AML-193 (cell line): ENCODE results near the gene INSYN2B.

Experiments
- DNase-seq, 2 experiments: peaks; one replicate each; lab custom pipeline; 2025; lab: John Stamatoyannopoulos, UW

The INSYN2B gene

GRCh38 chr5:169980418-169981053 lies at the start of gene INSYN2B:
Gene INSYN2B, minus strand, starts transcription at chr5:169980495. Its CDS starts 96,597 bp downstream, at chr5:169883898.
- DNase-seq: peak; percentile 25 to 42

GRCh38 chr5:170028124-170028523 lies 47.8 kb upstream of the INSYN2B start:
- DNase-seq: no peak

- no peak for DNase-seq
These were observed 45.6 kb upstream of the INSYN2B start for GRCh38 chr5:170025853-170026252.

- no peak for DNase-seq
These were observed 41.2 kb upstream of the INSYN2B start for GRCh38 chr5:170021506-170021905.

GRCh38 chr5:170020423-170020822 lies 40.1 kb upstream of the INSYN2B start:
- DNase-seq: no peak

GRCh38 chr5:170012622-170013021 lies 32.3 kb upstream of the INSYN2B start:
- DNase-seq: no peak

- DNase-seq: no peak
These were observed 31.5 kb upstream of the INSYN2B start for GRCh38 chr5:170011751-170012150.

- DNase-seq: no peak
These were observed 30.3 kb upstream of the INSYN2B start for GRCh38 chr5:170010595-170010994.

GRCh38 chr5:170008376-170008775 lies 28.1 kb upstream of the INSYN2B start:
- DNase-seq: no peak

GRCh38 chr5:170006021-170006420 lies 25.7 kb upstream of the INSYN2B start:
- DNase-seq: no peak

GRCh38 chr5:170000155-170000554 lies 19.9 kb upstream of the INSYN2B start:
- DNase-seq: no peak

GRCh38 chr5:169999621-170000020 lies 19.3 kb upstream of the INSYN2B start:
- DNase-seq: no peak

GRCh38 chr5:169997798-169998197 lies 17.5 kb upstream of the INSYN2B start:
- no peak for DNase-seq

- DNase-seq: no peak
These were observed 13.1 kb upstream of the INSYN2B start for GRCh38 chr5:169993485-169993790.

GRCh38 chr5:169992789-169993484 lies 12.6 kb upstream of the INSYN2B start:
- DNase-seq: no peak

GRCh38 chr5:169991115-169991869 lies 11.0 kb upstream of the INSYN2B start:
- DNase-seq: no peak

GRCh38 chr5:169989365-169989764 lies 9.1 kb upstream of the INSYN2B start:
- no peak for DNase-seq

- no peak for DNase-seq
These were observed 8.7 kb upstream of the INSYN2B start for GRCh38 chr5:169988947-169989346.

GRCh38 chr5:169988206-169988605 lies 7.9 kb upstream of the INSYN2B start:
- no peak for DNase-seq

GRCh38 chr5:169979871-169980270 lies 424 bp downstream of the INSYN2B start:
- DNase-seq: no peak

- DNase-seq: no peak
These were observed 1.6 kb downstream of the INSYN2B start for GRCh38 chr5:169978714-169979113.

- DNase-seq: no peak
These were observed 6.0 kb downstream of the INSYN2B start for GRCh38 chr5:169974121-169974770.

- DNase-seq: no peak
These were observed 7.2 kb downstream of the INSYN2B start for GRCh38 chr5:169973056-169973455.
